ENCODE measurements around the gene MAML1.
"Not testable (repeated sequence)": the region's sequence is repeated elsewhere in the genome, so short reads cannot be mapped to it uniquely, and the experiment has no call there.

The MAML1 gene

GRCh38 chr5:179732918-179733771 lies 523 bp downstream of the MAML1 start:
- no peaks in the 10 kb centered on the region for H3K27me3 ChIP-seq (replicated peaks in 2 of 5; ENCODE audit: control insufficient read depth in 4 of 5, insufficient read depth in 5 of 5, low read length in 4 of 5)
- peak in 1 of 3 donors; percentile 16 for DNase-seq
- peak overlapping the region; percentile 82 to 93 for H3K27ac ChIP-seq (ENCODE audit: insufficient read depth in 1 of 2, low read depth in 1 of 2, low read length in 2 of 2, poor library complexity in 1 of 2, severe bottlenecking in 2 of 2)
- POLR2A ChIA-PET = interaction anchor here (0.9 to 2.5 kb wide), 7 partner anchors 8 to 110 kb away, joined by 3 to 8 read pairs (median 4); partner anchors contain the start of genes HNRNPH1 and LTC4S
- H3K36me3 ChIP-seq (ENCODE audit: control insufficient read depth in 4 of 4, insufficient read depth in 4 of 4, low read length in 3 of 4) = peaks cover 7 to 44% (median 24%) of the 10 kb centered on the region in 4 experiments
- CTCF ChIA-PET = interaction anchor here (1.1 to 1.8 kb wide), 3 partner anchors 22 to 69 kb away, joined by 3 to 5 read pairs (median 4); no protein-coding TSS in a partner anchor
- WGBS (ENCODE audit: insufficient coverage) = 0% methylated on average over 80 of the region's 101 CpGs
- H3K4me3 ChIP-seq (ENCODE audit: control insufficient read depth in 1 of 7, extremely low read depth in 1 of 7, insufficient read depth in 4 of 7, low read depth in 2 of 7, low read length in 6 of 7) = peak overlapping the region; percentile 78 to 97 (median 94)
- no peaks in the 10 kb centered on the region for H3K9me3 ChIP-seq (ENCODE audit: control extremely low read depth in 1 of 5, control insufficient read depth in 4 of 5, insufficient read depth in 2 of 5, low read depth in 1 of 5, low read length in 4 of 5)
- peaks cover 14 to 28% (median 22%) of the 10 kb centered on the region in 4 experiments for H3K4me1 ChIP-seq (ENCODE audit: control extremely low read depth in 1 of 4, control insufficient read depth in 4 of 4, insufficient read depth in 4 of 4, low read length in 3 of 4)

DNA sequence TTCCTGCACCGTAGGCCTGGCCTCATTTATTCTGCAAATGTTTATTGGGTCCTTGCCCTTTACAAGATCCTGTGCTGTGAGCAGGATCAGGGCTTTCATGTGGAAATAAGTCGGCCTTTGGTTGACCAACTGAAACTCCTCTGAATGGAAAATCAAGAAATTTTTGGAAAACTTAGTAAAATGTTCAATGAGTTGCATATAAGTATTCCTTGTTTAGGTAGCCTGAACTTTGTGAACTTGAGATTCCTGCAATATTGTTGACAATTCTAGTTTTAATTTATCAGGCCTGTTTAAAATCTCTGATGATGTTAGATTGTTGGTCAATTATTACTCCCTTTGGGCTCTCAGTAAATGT lies 1.1 kb downstream of the MAML1 start:
- no peak for DNase-seq
- CTCF ChIA-PET = interaction anchor here (0.6 kb wide), 1 partner anchor 298 kb away, joined by 3 read pairs; no protein-coding TSS in a partner anchor
- Histone ChIP-seq H3K4me3 (ENCODE audit: control insufficient read depth in 1 of 7, extremely low read depth in 1 of 7, insufficient read depth in 4 of 7, low read depth in 2 of 7, low read length in 6 of 7) (peak overlapping the region; percentile 78 to 97 (median 94)), H3K4me1 (ENCODE audit: control extremely low read depth in 1 of 4, control insufficient read depth in 4 of 4, insufficient read depth in 4 of 4, low read length in 3 of 4) (peaks cover 14 to 28% (median 23%) of the 10 kb centered on the region in 4 experiments), H3K27ac (ENCODE audit: insufficient read depth in 1 of 2, low read depth in 1 of 2, low read length in 2 of 2, poor library complexity in 1 of 2, severe bottlenecking in 2 of 2) (peak overlapping the region; percentile 82 to 93), H3K9me3 (ENCODE audit: control extremely low read depth in 1 of 5, control insufficient read depth in 4 of 5, insufficient read depth in 2 of 5, low read depth in 1 of 5, low read length in 4 of 5) (no peaks in the 10 kb centered on the region), H3K36me3 (ENCODE audit: control insufficient read depth in 4 of 4, insufficient read depth in 4 of 4, low read length in 3 of 4) (peaks cover 7 to 41% (median 21%) of the 10 kb centered on the region in 4 experiments), H3K27me3 (replicated peaks in 2 of 5; ENCODE audit: control insufficient read depth in 4 of 5, insufficient read depth in 5 of 5, low read length in 4 of 5) (no peaks in the 10 kb centered on the region)
- WGBS (ENCODE audit: insufficient coverage) = 0% methylated on average over 2 of the region's 2 CpGs
- POLR2A ChIA-PET = interaction anchor here (0.9 to 2.5 kb wide), 2 partner anchors 88 to 110 kb away, joined by 4 to 8 read pairs; partner anchors contain the start of gene HNRNPH1

GRCh38 chr5:179734536-179735164 lies 2.0 kb downstream of the MAML1 start:
- peaks cover 14 to 29% (median 23%) of the 10 kb centered on the region in 4 experiments for H3K4me1 ChIP-seq (ENCODE audit: control extremely low read depth in 1 of 4, control insufficient read depth in 4 of 4, insufficient read depth in 4 of 4, low read length in 3 of 4)

DNA sequence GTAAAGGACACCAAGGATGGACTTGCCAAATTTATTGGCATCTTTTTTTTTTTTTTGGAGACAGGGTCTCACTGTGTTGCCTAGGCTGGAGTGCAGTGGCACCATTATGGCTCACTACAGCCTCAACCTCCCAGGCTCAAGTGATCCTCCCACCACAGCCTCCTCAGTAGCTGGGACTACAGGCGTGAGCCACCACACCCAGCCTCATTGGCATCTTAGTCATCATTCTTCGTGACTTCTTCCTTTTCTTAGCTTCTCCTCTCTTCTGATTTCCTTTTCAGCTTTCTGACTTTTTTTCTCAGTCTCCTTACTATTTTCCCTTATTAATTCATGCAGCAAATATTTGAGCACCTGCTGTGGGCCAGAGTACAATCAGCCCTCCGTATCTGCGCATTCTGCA lies 6.1 kb downstream of the MAML1 start:
- H3K4me1 ChIP-seq (ENCODE audit: control extremely low read depth in 1 of 4, control insufficient read depth in 4 of 4, insufficient read depth in 4 of 4, low read length in 3 of 4) = peaks cover 6 to 18% (median 10%) of the 10 kb centered on the region in 4 experiments
- no peaks in the 10 kb centered on the region for H3K9me3 ChIP-seq (ENCODE audit: control extremely low read depth in 1 of 5, control insufficient read depth in 4 of 5, insufficient read depth in 2 of 5, low read depth in 1 of 5, low read length in 4 of 5)
- no peak overlapping the region for H3K4me3 ChIP-seq (ENCODE audit: control insufficient read depth in 1 of 7, extremely low read depth in 1 of 7, insufficient read depth in 4 of 7, low read depth in 2 of 7, low read length in 6 of 7)
- 92% methylated on average over 2 of the region's 4 CpGs for WGBS (ENCODE audit: insufficient coverage)
- no peaks in the 10 kb centered on the region for H3K27me3 ChIP-seq (replicated peaks in 2 of 5; ENCODE audit: control insufficient read depth in 4 of 5, insufficient read depth in 5 of 5, low read length in 4 of 5)
- DNase-seq = no peak
- CTCF ChIA-PET = interaction anchor here (1.2 to 4.8 kb wide), 8 partner anchors 11 to 101 kb away, joined by 3 to 24 read pairs (median 5); no protein-coding TSS in a partner anchor
- no peak overlapping the region for H3K27ac ChIP-seq (ENCODE audit: insufficient read depth in 1 of 2, low read depth in 1 of 2, low read length in 2 of 2, poor library complexity in 1 of 2, severe bottlenecking in 2 of 2)
- H3K36me3 ChIP-seq (ENCODE audit: control insufficient read depth in 4 of 4, insufficient read depth in 4 of 4, low read length in 3 of 4) = peaks cover 2 to 30% (median 9%) of the 10 kb centered on the region in 4 experiments
- POLR2A ChIA-PET = no interaction called here

More at GRCh38 chr5:179734536-179735164, 2.0 kb downstream of the MAML1 start:
- H3K27ac ChIP-seq (ENCODE audit: insufficient read depth in 1 of 2, low read depth in 1 of 2, low read length in 2 of 2, poor library complexity in 1 of 2, severe bottlenecking in 2 of 2) = peak overlapping the region in 1 of 2 experiments; percentile 93
- no peaks in the 10 kb centered on the region for H3K9me3 ChIP-seq (ENCODE audit: control extremely low read depth in 1 of 5, control insufficient read depth in 4 of 5, insufficient read depth in 2 of 5, low read depth in 1 of 5, low read length in 4 of 5)
- H3K27me3 ChIP-seq (replicated peaks in 2 of 5; ENCODE audit: control insufficient read depth in 4 of 5, insufficient read depth in 5 of 5, low read length in 4 of 5) = no peaks in the 10 kb centered on the region
- DNase-seq = no peak
- POLR2A ChIA-PET = no interaction called here
- H3K4me3 ChIP-seq (ENCODE audit: control insufficient read depth in 1 of 7, extremely low read depth in 1 of 7, insufficient read depth in 4 of 7, low read depth in 2 of 7, low read length in 6 of 7) = peak overlapping the region in 5 of 7 experiments; percentile 78 to 96 (median 94)
- WGBS (ENCODE audit: insufficient coverage) = 95% methylated on average over 4 of the region's 12 CpGs
- CTCF ChIA-PET = interaction anchor here (1.5 to 2.7 kb wide), 2 partner anchors 15 to 27 kb away, joined by 3 to 21 read pairs; no protein-coding TSS in a partner anchor
- H3K36me3 ChIP-seq (ENCODE audit: control insufficient read depth in 4 of 4, insufficient read depth in 4 of 4, low read length in 3 of 4) = peaks cover 6 to 35% (median 15%) of the 10 kb centered on the region in 4 experiments

- not testable (repeated sequence) for H3K27ac ChIP-seq (ENCODE audit: insufficient read depth in 1 of 2, low read depth in 1 of 2, low read length in 2 of 2, poor library complexity in 1 of 2, severe bottlenecking in 2 of 2); DNase-seq; H3K4me1 ChIP-seq (ENCODE audit: control extremely low read depth in 1 of 4, control insufficient read depth in 4 of 4, insufficient read depth in 4 of 4, low read length in 3 of 4); H3K4me3 ChIP-seq (ENCODE audit: control insufficient read depth in 1 of 7, extremely low read depth in 1 of 7, insufficient read depth in 4 of 7, low read depth in 2 of 7, low read length in 6 of 7); H3K27me3 ChIP-seq (replicated peaks in 2 of 5; ENCODE audit: control insufficient read depth in 4 of 5, insufficient read depth in 5 of 5, low read length in 4 of 5); H3K9me3 ChIP-seq (ENCODE audit: control extremely low read depth in 1 of 5, control insufficient read depth in 4 of 5, insufficient read depth in 2 of 5, low read depth in 1 of 5, low read length in 4 of 5)
- ChIA-PET POLR2A (interaction anchor here (0.6 to 0.7 kb wide), 3 partner anchors 111 to 1158 kb away, joined by 5 to 9 read pairs (median 8); no protein-coding TSS in a partner anchor), CTCF (interaction anchor here (0.9 to 1.5 kb wide), 2 partner anchors 19 kb away, joined by 3 to 4 read pairs; no protein-coding TSS in a partner anchor)
- peaks cover 2 to 22% (median 5%) of the 10 kb centered on the region in 4 experiments for H3K36me3 ChIP-seq (ENCODE audit: control insufficient read depth in 4 of 4, insufficient read depth in 4 of 4, low read length in 3 of 4)
- WGBS (ENCODE audit: insufficient coverage) = 100% methylated on average over 5 of the region's 7 CpGs
Measured at GRCh38 chr5:179744106-179744505, 11.5 kb downstream of the MAML1 start.

DNA sequence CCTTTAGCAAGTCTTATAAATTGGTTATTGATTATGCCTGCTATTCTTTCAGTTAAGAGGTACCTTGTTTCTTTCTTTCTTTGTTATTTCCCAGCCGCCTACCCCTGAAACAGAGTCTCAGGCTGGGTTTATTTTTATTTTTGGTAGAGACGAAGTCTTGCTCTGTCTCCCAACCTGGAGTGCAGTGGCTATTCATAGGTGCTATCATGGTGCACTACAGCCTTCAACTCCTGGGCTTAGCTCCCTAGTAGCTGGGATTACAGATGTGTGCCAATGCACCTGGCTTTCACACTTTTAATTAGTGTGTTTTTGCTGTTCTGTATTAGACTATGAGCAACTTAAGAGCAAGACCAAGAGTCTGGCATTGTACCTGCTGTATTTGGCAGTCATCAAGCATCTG lies 14.2 kb downstream of the MAML1 start:
- ChIA-PET POLR2A (no interaction called here), CTCF (interaction anchor here (0.8 to 1.0 kb wide), 2 partner anchors 10 to 29 kb away, joined by 3 to 4 read pairs; no protein-coding TSS in a partner anchor)
- H3K27ac ChIP-seq (ENCODE audit: insufficient read depth in 1 of 2, low read depth in 1 of 2, low read length in 2 of 2, poor library complexity in 1 of 2, severe bottlenecking in 2 of 2) = no peak overlapping the region
- H3K4me1 ChIP-seq (ENCODE audit: control extremely low read depth in 1 of 4, control insufficient read depth in 4 of 4, insufficient read depth in 4 of 4, low read length in 3 of 4) = no peaks in the 10 kb centered on the region
- H3K4me3 ChIP-seq (ENCODE audit: control insufficient read depth in 1 of 7, extremely low read depth in 1 of 7, insufficient read depth in 4 of 7, low read depth in 2 of 7, low read length in 6 of 7) = no peak overlapping the region
- DNase-seq = no peak
- H3K9me3 ChIP-seq (ENCODE audit: control extremely low read depth in 1 of 5, control insufficient read depth in 4 of 5, insufficient read depth in 2 of 5, low read depth in 1 of 5, low read length in 4 of 5) = no peaks in the 10 kb centered on the region
- no peaks in the 10 kb centered on the region for H3K27me3 ChIP-seq (replicated peaks in 2 of 5; ENCODE audit: control insufficient read depth in 4 of 5, insufficient read depth in 5 of 5, low read length in 4 of 5)
- H3K36me3 ChIP-seq (ENCODE audit: control insufficient read depth in 4 of 4, insufficient read depth in 4 of 4, low read length in 3 of 4) = peaks cover 2 to 19% (median 15%) of the 10 kb centered on the region in 4 experiments
- 100% methylated on average over 1 of the region's 2 CpGs for WGBS (ENCODE audit: insufficient coverage)
